HepG2 (cell line): ENCODE results near the gene LLGL2. TPM values are rescaled to one million over a fixed set of nuclear protein-coding genes. Genes with fewer than 3 reads are reported as not detected.

Experiments used
- E2F5 ChIP-seq: sonication (generic); formaldehyde crosslinking; conservative IDR thresholded peaks from 2 replicates; pipeline ENCODE4 v1.4.0; 2020; ENCODE audit warnings: missing genetic modification reagents
- HNF4G ChIP-seq, 2 experiments: sonication (generic) in 1 of 2; formaldehyde crosslinking in 1 of 2; IDR thresholded peaks; 2 replicates each; pipeline versions ENCODE4 v1.4.0 to v1.6.1; 2011 to 2020; ENCODE audit warnings: borderline replicate concordance in 2 of 2, low read depth in 2 of 2, mild to moderate bottlenecking in 2 of 2, low read length in 1 of 2, missing genetic modification reagents in 1 of 2, moderate library complexity in 1 of 2
- KDM5B ChIP-seq: sonication (generic); formaldehyde crosslinking; IDR thresholded peaks from 2 replicates; pipeline ENCODE4 v1.4.0; 2020; ENCODE audit warnings: missing genetic modification reagents, mild to moderate bottlenecking, borderline replicate concordance
- MXD1 ChIP-seq: sonication (generic); formaldehyde crosslinking; IDR thresholded peaks from 2 replicates; pipeline ENCODE4 v1.4.0; 2020; ENCODE audit warnings: mild to moderate bottlenecking, missing genetic modification reagents
- NR1H2 ChIP-seq: sonication (generic); formaldehyde crosslinking; IDR thresholded peaks from 2 replicates; pipeline ENCODE4 v1.8.1; 2022; ENCODE audit warnings: low read depth, missing genetic modification reagents, borderline replicate concordance
- SP1 ChIP-seq, 2 experiments: fragments of 450-650 bp in 1 of 2; sonication (generic) in 1 of 2; formaldehyde crosslinking in 1 of 2; IDR thresholded peaks; 2 replicates each; pipeline versions ENCODE4 v1.4.0 to v1.6.1; 2016 to 2020; ENCODE audit warnings: missing genetic modification reagents in 1 of 2
- ZNF253 ChIP-seq: sonication (generic); formaldehyde crosslinking; IDR thresholded peaks from 2 replicates; pipeline ENCODE4 v1.8.0; 2022; ENCODE audit warnings: mild to moderate bottlenecking, missing genetic modification reagents, borderline replicate concordance
- ZNF318 ChIP-seq: sonication (generic); formaldehyde crosslinking; IDR thresholded peaks from 2 replicates; pipeline ENCODE4 v1.4.0; 2020; ENCODE audit warnings: mild to moderate bottlenecking, missing genetic modification reagents
- ZNF597 ChIP-seq: sonication (generic); formaldehyde crosslinking; IDR thresholded peaks from 2 replicates; pipeline ENCODE4 v1.5.0; 2020; ENCODE audit warnings: missing genetic modification reagents
- ZNF704 ChIP-seq: sonication (generic); formaldehyde crosslinking; IDR thresholded peaks from 2 replicates; pipeline ENCODE4 v1.8.1; 2023; ENCODE audit warnings: mild to moderate bottlenecking, inconsistent platforms, moderate library complexity, missing genetic modification reagents, borderline replicate concordance
- ZSCAN20 ChIP-seq: sonication (generic); formaldehyde crosslinking; IDR thresholded peaks from 2 replicates; pipeline ENCODE4 v1.4.0; 2020; ENCODE audit warnings: missing genetic modification reagents, mild to moderate bottlenecking, borderline replicate concordance
- ZSCAN5A ChIP-seq: sonication (generic); formaldehyde crosslinking; IDR thresholded peaks from 2 replicates; pipeline ENCODE4 v1.8.0; 2022; ENCODE audit warnings: mild to moderate bottlenecking, missing genetic modification reagents, borderline replicate concordance
- polyA plus RNA-seq, 8 experiments: library from polyadenylated mRNA; depleted of rRNA in 3 of 8; stranded (reverse) in 7 of 8; unstranded in 1 of 8; fragments of >200 nt; fragmentation: Illumina TruSeq in 4 of 8; extraction: Trizol in 4 of 8; gene quantifications; 2 replicates each; pipeline versions ENCODE4 v1.2.1 to v1.2.3, GENCODE V29; 2011 to 2016; ENCODE audit warnings: low read depth in 4 of 8, missing spikeins in 1 of 8, mixed read lengths in 1 of 8; ENCODE audit not compliant: insufficient read depth in 1 of 8
- total RNA-seq, 5 experiments: library from RNA; depleted of rRNA; stranded (reverse); fragments of >200 nt; fragmentation: Illumina TruSeq; extraction: Trizol; gene quantifications; 2 replicates each; pipeline ENCODE4 v1.2.3, GENCODE V29; 2016; ENCODE audit warnings: low read depth in 1 of 5

The LLGL2 gene
- total and polyA plus RNA-seq, 2 of the 13 experiments (the other 11 are each of a cell fraction or from before 2014, with no cell fraction given), result 83.0 to 86.7 TPM

- TF ChIP-seq ZSCAN5A (no peak), HNF4G (IDR thresholded peaks at IDR 0.05; ENCODE audit: borderline replicate concordance, low read depth, low read length) (peak; percentile 42; the same call in 1 of the 2 replicates), HNF4G (CRISPR knock-in tag; IDR thresholded peaks at IDR 0.05; ENCODE audit: borderline replicate concordance, low read depth) (no peak), ZNF253 (CRISPR knock-in tag) (peak; percentile 27; the same call in 1 of the 2 replicates), MXD1 (CRISPR knock-in tag) (peak; percentile 77; the same call in 1 of the 2 replicates), KDM5B (no peak), ZNF704 (no peak; the same call in 1 of the 2 replicates), ZNF597 (no peak), SP1 (IDR thresholded peaks at IDR 0.05) (no peak), SP1 (CRISPR knock-in tag; IDR thresholded peaks at IDR 0.05) (no peak), ZSCAN20 (peak; percentile 22; the same call in 1 of the 2 replicates), NR1H2 (CRISPR knock-in tag) (no peak), ZNF318 (no peak), E2F5 (CRISPR knock-in tag) (no peak)
These were observed 483 bp downstream of the LLGL2 start (continued) for GRCh38 chr17:75525806-75526554.
